HepG2 (cell line): ENCODE data around the gene DLST. TPM values are rescaled to one million over a fixed set of nuclear protein-coding genes. Genes with fewer than 3 reads are reported as not detected.
A peak's percentile ranks its signal among the peaks of the same experiment; 100 is the strongest.

Source experiments
- ATAC-seq: fragments of 200-7000 bp; cut with Tn5 transposase; 3 replicates; pipeline ENCODE4 v1.9.1; 2020; ENCODE audit warnings: mild to moderate bottlenecking, moderate library complexity
- BruUV-seq: library from RNA; stranded (reverse); fragments of 400-500 nt; replicated peaks from 2 replicates; lab custom pipeline; 2021; lab: Mats Ljungman, UMichigan
- CTCF ChIA-PET: fragments of 300-600 bp; formaldehyde crosslinking; extraction: SDS; loops from one replicate; lab custom pipeline; 2021; ENCODE audit warnings: low total read pairs, inconsistent platforms, low intra/inter-chr PET ratio; lab: Yijun Ruan, JAX
- POLR2A ChIA-PET: fragments of 350-600 bp; sonication (Branson Sonifier 250); formaldehyde crosslinking; loops from one replicate; lab custom pipeline; 2020; ENCODE audit warnings: antibody characterized with exemption, inconsistent platforms; lab: Yijun Ruan, JAX
- DNase-seq: peaks from one replicate; pipeline ENCODE4 v3.0.0-alpha.2; 2015; ENCODE audit warnings: low spot score
- FAIRE-seq: peaks from 3 replicates; lab custom pipeline; 2011; peaks lifted over from hg19 to GRCh38; lab: Jason Lieb, UNC
- H2AFZ ChIP-seq: one replicate; pipeline ENCODE4 v1.6.1; 2011; ENCODE audit warnings: low read length, inconsistent platforms
- H3K27ac ChIP-seq: fragments of 300-600 bp; 3 replicates; pipeline ENCODE4 v1.8.0; 2011; ENCODE audit warnings: mixed run types, mild to moderate bottlenecking, mixed read lengths, low read length, inconsistent platforms; ENCODE audit not compliant: insufficient read depth; ENCODE audit errors: extremely low read length
- H3K27me3 ChIP-seq, 2 experiments: fragments of 200-600 bp in 1 of 2; 2 replicates in 1 of 2; 3 replicates in 1 of 2; pipeline versions ENCODE4 v1.6.0 to v1.8.0; 2011; ENCODE audit warnings: low read length in 2 of 2, mild to moderate bottlenecking in 2 of 2, moderate library complexity in 2 of 2, inconsistent platforms in 1 of 2; ENCODE audit not compliant: insufficient read depth in 2 of 2, control insufficient read depth in 1 of 2
- H3K36me3 ChIP-seq, 2 experiments: fragments of 200-600 bp in 1 of 2; replicated peaks in 1 of 2; 2 replicates in 1 of 2; 3 replicates in 1 of 2; pipeline versions ENCODE4 v1.5.1 to v1.8.0; 2011; ENCODE audit warnings: low read length in 2 of 2, inconsistent platforms in 1 of 2; ENCODE audit not compliant: insufficient read depth in 2 of 2, control insufficient read depth in 1 of 2
- H3K4me1 ChIP-seq: 2 replicates; pipeline ENCODE4 v1.5.1; 2012; ENCODE audit warnings: low read length, inconsistent platforms; ENCODE audit not compliant: insufficient read depth
- H3K4me2 ChIP-seq: 2 replicates; pipeline ENCODE4 v1.6.0; 2011; ENCODE audit warnings: low read depth, low read length, inconsistent platforms
- H3K4me3 ChIP-seq, 3 experiments: fragments of 200-600 bp in 1 of 3; sonication (generic), shearing (Covaris generic) in 1 of 3; replicated peaks in 1 of 3; 2 replicates each; pipeline ENCODE4 v1.5.1; 2011 to 2016; ENCODE audit warnings: low read length in 3 of 3, inconsistent platforms in 2 of 3, low read depth in 2 of 3, mild to moderate bottlenecking in 2 of 3, control low read depth in 1 of 3, mixed read lengths in 1 of 3; ENCODE audit not compliant: insufficient read depth in 1 of 3
- H3K79me2 ChIP-seq: one replicate; pipeline ENCODE4 v1.6.1; 2011; ENCODE audit warnings: low read length, inconsistent platforms; ENCODE audit not compliant: insufficient read depth
- H3K9ac ChIP-seq: 2 replicates; pipeline ENCODE4 v1.6.0; 2011; ENCODE audit warnings: mild to moderate bottlenecking, low read depth, low read length, inconsistent platforms; ENCODE audit not compliant: insufficient read depth
- H3K9me3 ChIP-seq: 2 replicates; pipeline ENCODE4 v1.5.1; 2012; ENCODE audit warnings: mild to moderate bottlenecking, low read length
- H4K20me1 ChIP-seq: 2 replicates; pipeline ENCODE4 v1.6.0; 2011; ENCODE audit warnings: inconsistent platforms, mild to moderate bottlenecking, low read length, moderate library complexity; ENCODE audit not compliant: insufficient read depth
- ATF7 ChIP-seq, 2 experiments: fragments of 450-650 bp in 1 of 2; sonication (generic) in 1 of 2; formaldehyde crosslinking in 1 of 2; IDR thresholded peaks; 2 replicates each; pipeline versions ENCODE4 v1.4.0 to v1.6.1; 2016 to 2020; ENCODE audit warnings: antibody characterized with exemption in 1 of 2, mild to moderate bottlenecking in 1 of 2, missing genetic modification reagents in 1 of 2
- CREB1 ChIP-seq, 2 experiments: fragments of 450-650 bp in 1 of 2; IDR thresholded peaks; 2 replicates each; pipeline ENCODE4 v1.6.1; 2016 to 2017; ENCODE audit warnings: control low read depth in 1 of 2, mild to moderate bottlenecking in 1 of 2, missing compliant biosample characterization in 1 of 2, missing genetic modification characterization in 1 of 2
- ESRRA ChIP-seq: sonication (generic); formaldehyde crosslinking; IDR thresholded peaks from 2 replicates; pipeline ENCODE4 v1.5.1; 2020; ENCODE audit warnings: mild to moderate bottlenecking, low read depth, missing genetic modification reagents
- MAFF ChIP-seq: IDR thresholded peaks from 2 replicates; pipeline ENCODE4 v1.6.1; 2011; ENCODE audit warnings: low read depth, low read length, improper control_type of control experiment
- NFE2L1 ChIP-seq: sonication (generic); formaldehyde crosslinking; IDR thresholded peaks from 2 replicates; pipeline ENCODE4 v1.4.0; 2020; ENCODE audit warnings: missing genetic modification reagents, mild to moderate bottlenecking, borderline replicate concordance
- SCMH1 ChIP-seq: sonication (generic); formaldehyde crosslinking; IDR thresholded peaks from 2 replicates; pipeline ENCODE4 v1.9.0; 2021; ENCODE audit warnings: missing genetic modification reagents, mild to moderate bottlenecking, borderline replicate concordance
- ZC3H4 ChIP-seq: sonication (generic); formaldehyde crosslinking; IDR thresholded peaks from 2 replicates; pipeline ENCODE4 v1.4.0; 2020; ENCODE audit warnings: missing genetic modification reagents, borderline replicate concordance
- ZNF768 ChIP-seq: sonication (generic); formaldehyde crosslinking; IDR thresholded peaks from 2 replicates; pipeline ENCODE4 v1.4.0; 2020; ENCODE audit warnings: missing genetic modification reagents
- ZNF772 ChIP-seq: sonication (generic); formaldehyde crosslinking; IDR thresholded peaks from 2 replicates; pipeline ENCODE4 v1.5.0; 2020; ENCODE audit warnings: mild to moderate bottlenecking, missing genetic modification reagents
- WGBS: methylation state at CpG from one replicate; pipeline ENCODE4 v1.1.6; 2017; ENCODE audit warnings: low lambda C conversion rate; 5-methylcytosine and 5-hydroxymethylcytosine counted together
- in situ Hi-C: cut with HindIII; loops from 2 replicates; pipeline ENCODE4 v1.10.0; 2017; ENCODE audit warnings: low pct_unique_long_range_greater_than_20kb; ENCODE audit not compliant: extremely low pct_ligation_motif_present
- intact Hi-C: fragments of 100-400 bp; cut with micrococcal nuclease; formaldehyde crosslinking; loops from one replicate; pipeline ENCODE4 v1.10.0; 2022; ENCODE audit not compliant: unreplicated experiment
- polyA plus RNA-seq, 8 experiments: library from polyadenylated mRNA; depleted of rRNA in 3 of 8; stranded (reverse) in 7 of 8; unstranded in 1 of 8; fragments of >200 nt; fragmentation: Illumina TruSeq in 4 of 8; extraction: Trizol in 4 of 8; gene quantifications; 2 replicates each; pipeline versions ENCODE4 v1.2.1 to v1.2.3, GENCODE V29; 2011 to 2016; ENCODE audit warnings: low read depth in 4 of 8, missing spikeins in 1 of 8, mixed read lengths in 1 of 8; ENCODE audit not compliant: insufficient read depth in 1 of 8
- total RNA-seq, 5 experiments: library from RNA; depleted of rRNA; stranded (reverse); fragments of >200 nt; fragmentation: Illumina TruSeq; extraction: Trizol; gene quantifications; 2 replicates each; pipeline ENCODE4 v1.2.3, GENCODE V29; 2016; ENCODE audit warnings: low read depth in 1 of 5

The DLST gene
- total and polyA plus RNA-seq, 2 of the 13 experiments (the other 11 are each of a cell fraction or from before 2014, with no cell fraction given): 56.5 to 94.3 TPM

- no peak overlapping the region for H3K4me3 ChIP-seq
- intact Hi-C loops (no loop called here), in situ Hi-C loops (loop anchor here (5.0 kb wide), 1 partner anchor 47 kb away; no protein-coding TSS in a partner anchor)
- DNase-seq: no peak
- H3K9ac ChIP-seq: no peak overlapping the region
- POLR2A ChIA-PET: no interaction called here
- FAIRE-seq: no peak
- WGBS: 54% methylated on average over 7 of the region's 10 CpGs
- H3K36me3 ChIP-seq: no peaks in the 10 kb centered on the region; a peak in 1 of 5 replicates
- CTCF ChIA-PET: interaction anchor here (1.1 to 2.5 kb wide), 2 partner anchors 19 to 46 kb away, joined by 5 to 47 read pairs; no protein-coding TSS in a partner anchor
- 0 out of 5 replicates have a peak, but pooled peaks cover 0 to 2% of the 10 kb centered on the region in 2 experiments for H3K27me3 ChIP-seq
- no peak for ATAC-seq
- H3K79me2 ChIP-seq: no peaks in the 10 kb centered on the region
- H3K4me2 ChIP-seq: no peak overlapping the region
- BruUV-seq: no TSS peak
- no peaks in the 10 kb centered on the region for H4K20me1 ChIP-seq
- H3K27ac ChIP-seq: no peak overlapping the region
- no peaks in the 10 kb centered on the region for H3K4me1 ChIP-seq
- no peaks in the 10 kb centered on the region for H3K9me3 ChIP-seq
- TF ChIP-seq MAFF (no peak), ZNF772 (CRISPR knock-in tag) (no peak), SCMH1 (CRISPR knock-in tag) (no peak), NFE2L1 (no peak), CREB1 (IDR thresholded peaks at IDR 0.05) (no peak), CREB1 (CRISPR knock-in tag; IDR thresholded peaks at IDR 0.05) (no peak), ZNF768 (CRISPR knock-in tag) (peak; percentile 56; the same call in 1 of the 2 replicates), ESRRA (no peak), ZC3H4 (no peak), ATF7 (IDR thresholded peaks at IDR 0.05) (peak; percentile 44; the same call in 1 of the 2 replicates), ATF7 (CRISPR knock-in tag; IDR thresholded peaks at IDR 0.05) (no peak)
- H2AFZ ChIP-seq: no peak overlapping the region
Observed at GRCh38 chr14:74859757-74860552, 21.8 kb upstream of the DLST start.
